ENCODE results near the gene AEN.
A peak's percentile ranks its signal among the peaks of the same experiment; 100 is the strongest.

AEN gene

GRCh38 chr15:88651136-88651732, 30.1 kb downstream of the AEN start:
- no peak for DNase-seq

DNA sequence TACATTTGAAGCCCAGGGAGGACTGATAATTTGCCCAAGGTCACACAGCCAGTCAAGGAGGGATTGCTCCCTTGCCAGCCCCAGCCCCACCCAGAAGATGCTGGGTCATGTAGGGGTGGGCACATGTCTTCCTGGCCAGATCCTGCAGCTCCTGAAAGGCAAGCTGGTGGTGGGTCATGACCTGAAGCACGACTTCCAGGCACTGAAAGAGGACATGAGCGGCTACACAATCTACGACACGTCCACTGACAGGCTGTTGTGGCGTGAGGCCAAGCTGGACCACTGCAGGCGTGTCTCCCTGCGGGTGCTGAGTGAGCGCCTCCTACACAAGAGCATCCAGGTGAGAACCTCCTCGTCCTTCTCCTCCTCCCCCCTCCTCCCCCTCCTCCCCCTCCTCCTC, 30.8 kb downstream of the AEN start:
- DNase-seq, result no peak

DNA sequence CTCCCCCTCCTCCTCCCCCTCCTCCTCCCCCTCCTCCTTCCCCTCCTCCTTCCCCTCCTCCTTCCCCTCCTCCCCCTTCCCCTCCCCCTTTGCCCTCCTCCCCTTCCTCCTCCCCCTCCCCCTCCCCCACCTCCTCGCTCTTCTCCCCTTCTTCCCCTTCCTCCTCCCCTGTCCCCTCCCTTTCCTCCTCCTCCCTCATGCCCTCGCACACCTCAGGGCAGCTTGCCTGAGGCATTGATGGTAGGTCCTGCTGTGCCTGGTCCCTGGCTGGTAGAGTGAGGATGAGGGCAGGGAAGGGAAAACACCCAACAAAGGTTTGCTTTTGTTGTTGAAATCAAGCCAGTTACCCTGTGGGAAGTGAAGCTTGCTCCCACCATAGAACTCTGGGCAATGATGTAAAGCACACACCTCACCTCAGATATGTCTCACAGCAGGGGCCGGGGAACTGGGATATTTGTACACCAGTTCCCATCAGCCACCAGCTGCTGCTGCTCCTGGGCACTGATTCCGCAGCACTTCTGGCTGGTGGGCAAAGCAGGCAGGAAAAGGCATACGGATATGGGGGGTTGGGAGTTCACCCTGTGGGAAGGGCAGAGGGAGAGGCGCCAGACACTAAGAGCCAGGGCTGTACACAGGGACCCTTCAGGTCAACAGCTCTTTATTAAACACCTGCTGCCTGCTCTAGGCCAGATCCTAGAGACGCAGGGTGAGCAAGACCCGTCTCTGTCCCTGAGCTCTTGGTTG, 31.5 kb downstream of the AEN start:
- DNase-seq, result no peak

DNA sequence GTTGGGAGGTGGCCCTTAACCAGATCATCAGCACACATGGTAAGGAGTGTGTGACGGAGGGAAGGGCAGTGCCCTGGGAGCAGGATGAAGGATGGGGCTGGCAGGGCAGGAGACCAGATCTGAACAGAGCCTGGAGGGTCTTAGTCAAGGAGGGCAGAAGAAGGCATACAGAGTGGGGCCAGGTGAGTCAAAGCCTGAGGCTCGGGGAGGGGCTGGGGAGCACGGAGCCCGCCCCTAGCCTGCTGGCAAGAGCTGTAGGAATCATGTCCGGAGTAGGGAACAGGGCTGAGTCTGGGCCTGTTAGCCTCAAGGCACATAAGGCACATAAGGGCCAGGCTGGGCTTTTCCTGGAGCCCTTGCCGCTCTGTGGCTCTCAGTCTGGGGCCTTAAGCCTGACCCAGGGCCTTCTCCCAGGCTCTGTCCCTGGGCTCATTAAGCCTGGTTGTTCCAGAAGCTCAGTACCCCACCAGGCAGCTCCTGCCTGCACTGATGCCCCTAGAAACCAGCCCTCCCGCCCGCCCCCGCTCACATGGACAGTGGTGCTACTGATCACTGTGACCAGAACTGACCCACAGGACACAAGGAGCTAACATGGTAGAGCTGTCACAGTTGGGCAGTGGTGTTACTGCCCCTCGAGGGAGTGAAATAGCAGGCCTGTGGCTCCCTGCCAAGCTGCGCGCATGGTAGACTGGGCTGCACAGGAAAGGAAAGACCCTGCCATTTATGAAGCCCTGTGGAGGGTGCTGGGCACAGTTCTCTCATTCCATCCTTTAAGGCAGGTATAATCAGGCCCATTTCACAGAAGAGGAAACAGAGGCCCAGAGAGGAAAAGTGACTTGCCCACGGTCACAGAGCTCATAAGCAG, 32.3 kb downstream of the AEN start:
- no peak for DNase-seq

GRCh38 chr15:88654430-88655102, 33.4 kb downstream of the AEN start:
- DNase-seq, result no peak

DNA sequence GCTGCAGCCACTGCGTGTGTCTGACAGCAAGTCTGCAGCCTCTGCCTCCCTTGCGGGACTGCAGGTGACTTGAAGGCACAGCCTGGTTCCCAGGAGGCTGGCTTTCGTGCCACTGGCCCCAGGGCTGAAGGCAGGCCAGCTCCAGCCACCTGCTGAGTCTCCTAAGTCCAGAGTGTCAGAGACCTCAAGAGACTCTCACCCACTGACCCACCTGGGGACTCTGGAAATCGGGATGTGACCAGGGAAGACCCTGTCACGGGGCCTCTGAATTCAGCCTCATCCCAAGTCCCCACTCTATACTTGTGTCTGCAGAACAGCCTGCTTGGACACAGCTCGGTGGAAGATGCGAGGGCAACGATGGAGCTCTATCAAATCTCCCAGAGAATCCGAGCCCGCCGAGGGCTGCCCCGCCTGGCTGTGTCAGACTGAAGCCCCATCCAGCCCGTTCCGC, 34.0 kb downstream of the AEN start:
- DNase-seq, result no peak

DNA sequence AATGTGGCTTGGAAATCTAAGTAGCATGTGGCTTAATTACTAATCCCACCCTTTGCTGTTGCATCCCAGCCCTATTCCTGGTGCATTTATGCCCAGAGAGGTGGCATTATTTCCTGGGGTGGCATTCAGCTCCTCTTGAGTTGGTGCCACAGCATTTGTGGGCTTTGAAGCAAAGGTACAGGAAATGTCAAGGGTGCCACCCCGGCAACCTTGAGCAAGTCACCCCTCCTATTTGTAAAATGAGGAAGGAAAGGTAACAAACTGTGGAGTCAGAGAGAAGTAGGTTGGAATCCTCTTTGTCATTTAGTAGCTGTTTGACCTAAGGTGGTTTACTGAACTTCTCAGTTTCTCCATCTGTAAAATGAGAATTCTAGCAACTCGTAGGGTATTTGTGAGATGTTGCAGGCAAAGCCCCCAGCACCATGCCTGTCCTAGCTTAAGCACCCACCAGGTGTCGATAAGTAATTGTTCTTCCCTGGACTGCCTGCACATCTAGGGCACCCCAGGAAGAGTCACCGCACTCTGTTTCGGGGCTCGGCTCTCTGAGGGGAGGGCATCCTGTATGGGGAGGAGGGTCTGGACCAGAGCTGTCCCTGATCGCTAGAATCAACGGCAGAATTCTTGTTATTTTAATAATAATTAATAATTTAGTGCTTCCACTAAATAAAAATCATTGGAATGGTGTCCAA, 34.8 kb downstream of the AEN start:
- DNase-seq, result no peak

GRCh38 chr15:88656760-88657221, 35.7 kb downstream of the AEN start:
- DNase-seq, result no peak

DNA sequence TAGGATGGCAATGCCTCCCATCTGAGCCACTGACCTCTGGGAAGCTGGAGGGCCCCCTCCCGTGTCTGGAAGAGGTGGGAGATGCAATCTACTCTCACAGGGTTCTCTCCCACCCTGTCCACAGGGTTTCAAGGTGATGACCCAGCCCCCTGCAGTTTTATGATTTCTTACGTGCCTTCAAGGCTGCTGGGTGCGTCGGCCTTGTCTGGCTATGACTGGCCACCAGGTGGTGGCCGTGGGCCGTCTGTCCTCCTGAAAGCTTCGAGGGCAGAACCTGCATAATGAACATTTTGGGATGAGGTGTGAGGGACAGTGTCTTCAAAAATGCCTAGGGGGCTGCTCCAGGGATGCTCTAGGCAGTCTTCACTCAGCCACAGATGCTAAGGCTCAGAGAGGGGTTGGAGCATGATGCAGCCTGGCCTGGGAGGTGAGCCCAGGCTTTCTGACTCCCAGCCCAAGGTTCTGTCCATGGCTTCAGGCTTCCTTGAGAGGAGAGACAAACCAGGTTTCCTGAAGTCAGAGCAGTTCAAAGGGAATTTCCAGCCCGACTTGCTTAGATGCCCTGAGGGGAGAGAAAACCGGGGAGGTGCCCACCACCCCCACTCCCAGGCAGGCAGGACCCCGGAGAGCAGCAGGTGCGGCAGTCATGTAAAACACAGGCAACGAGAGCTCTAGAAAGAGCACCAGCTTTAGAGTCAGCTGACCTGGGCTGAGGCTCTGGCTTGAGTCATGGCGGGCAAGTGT, 36.4 kb downstream of the AEN start:
- DNase-seq, result no peak

DNA sequence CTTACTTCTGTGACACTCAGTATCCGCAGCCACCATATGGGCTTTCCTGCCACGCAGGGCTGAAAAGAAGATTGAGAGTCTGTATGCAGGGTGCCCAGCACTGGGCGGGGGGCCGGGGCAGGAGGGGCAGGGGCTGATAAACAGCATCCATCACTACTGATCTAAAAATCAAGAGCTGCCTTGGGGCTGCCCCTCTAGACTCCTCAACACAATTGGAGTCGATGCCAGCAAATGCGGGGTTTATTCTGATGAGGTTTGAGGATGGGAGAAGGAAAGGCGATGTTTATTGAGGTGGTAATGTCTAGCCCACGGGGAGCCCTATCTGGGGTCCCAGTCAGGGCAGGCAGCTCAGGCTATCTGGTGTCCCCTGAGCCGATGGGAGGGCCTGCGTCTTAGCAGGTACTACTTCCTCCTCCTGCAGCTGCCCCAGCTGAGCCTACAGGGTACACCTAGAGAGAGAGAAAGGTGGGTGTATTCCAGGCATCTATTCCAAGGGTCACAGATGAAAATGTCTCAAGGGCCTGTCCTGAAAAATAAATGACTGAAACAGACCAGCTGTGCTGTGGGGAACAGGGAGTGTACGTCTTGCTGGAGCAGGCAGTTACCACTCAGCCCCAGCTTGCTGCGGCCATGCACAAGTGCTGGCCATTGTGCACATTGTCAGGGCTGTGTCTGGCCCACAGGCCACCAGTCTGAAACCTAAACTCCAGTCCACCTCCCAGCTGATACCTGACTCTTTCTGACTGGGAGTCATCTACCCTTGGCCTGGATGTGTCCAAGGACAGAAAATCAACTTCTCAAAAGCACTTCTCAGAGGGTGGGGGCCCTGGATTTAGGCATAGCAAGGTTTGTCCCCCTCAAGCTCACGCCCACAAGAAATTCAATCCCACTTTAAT, 37.2 kb downstream of the AEN start:
- DNase-seq, result no peak

DNA sequence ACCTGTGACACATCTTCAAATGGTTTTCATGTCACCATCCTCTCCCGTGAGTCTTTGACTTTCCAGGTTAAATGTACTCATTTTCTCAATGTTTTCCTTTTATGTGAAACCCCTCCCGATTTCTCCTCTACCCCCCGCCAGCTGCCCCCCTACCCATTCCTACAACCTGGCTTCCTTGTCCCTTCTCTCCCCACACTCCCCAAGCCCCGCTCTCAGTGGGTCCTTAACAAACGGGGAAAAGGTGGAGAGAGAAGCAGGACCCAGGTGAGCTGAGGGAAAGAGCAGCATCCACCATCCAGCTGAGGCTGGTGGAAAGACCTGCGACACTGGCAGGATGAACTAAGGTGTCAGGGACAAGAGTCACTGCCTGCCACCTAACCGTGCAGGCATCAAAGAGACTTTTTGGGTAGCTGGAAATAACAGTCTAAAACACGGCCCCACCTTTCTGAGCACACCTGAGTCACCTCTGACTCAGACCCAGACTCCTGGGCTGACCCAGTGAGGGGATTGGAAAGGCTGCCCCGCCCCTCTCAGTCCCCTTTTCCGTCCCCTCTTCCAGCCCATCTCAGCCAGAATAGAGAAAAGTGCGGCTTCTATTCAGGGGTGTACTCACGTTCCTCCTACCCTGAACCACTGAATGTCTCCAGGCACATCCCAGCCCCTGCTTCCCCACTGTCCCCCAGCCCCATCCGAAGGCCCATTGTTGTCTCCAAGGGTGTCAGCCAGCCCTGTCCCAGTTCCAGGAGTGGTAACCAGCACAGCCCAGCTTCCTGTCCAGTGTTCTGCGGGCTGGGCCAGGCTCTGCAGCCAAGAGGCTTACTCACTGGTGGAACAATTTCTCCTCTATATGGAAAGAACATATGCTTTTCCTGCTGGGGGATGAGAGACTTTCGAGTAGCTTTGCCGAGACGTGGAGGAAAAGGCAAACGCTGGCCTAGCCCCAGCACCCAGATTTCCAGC, 38.1 kb downstream of the AEN start:
- no peak for DNase-seq

- DNase-seq, result no peak
Measured at GRCh38 chr15:88661041-88661700, 40.0 kb downstream of the AEN start.

DNA sequence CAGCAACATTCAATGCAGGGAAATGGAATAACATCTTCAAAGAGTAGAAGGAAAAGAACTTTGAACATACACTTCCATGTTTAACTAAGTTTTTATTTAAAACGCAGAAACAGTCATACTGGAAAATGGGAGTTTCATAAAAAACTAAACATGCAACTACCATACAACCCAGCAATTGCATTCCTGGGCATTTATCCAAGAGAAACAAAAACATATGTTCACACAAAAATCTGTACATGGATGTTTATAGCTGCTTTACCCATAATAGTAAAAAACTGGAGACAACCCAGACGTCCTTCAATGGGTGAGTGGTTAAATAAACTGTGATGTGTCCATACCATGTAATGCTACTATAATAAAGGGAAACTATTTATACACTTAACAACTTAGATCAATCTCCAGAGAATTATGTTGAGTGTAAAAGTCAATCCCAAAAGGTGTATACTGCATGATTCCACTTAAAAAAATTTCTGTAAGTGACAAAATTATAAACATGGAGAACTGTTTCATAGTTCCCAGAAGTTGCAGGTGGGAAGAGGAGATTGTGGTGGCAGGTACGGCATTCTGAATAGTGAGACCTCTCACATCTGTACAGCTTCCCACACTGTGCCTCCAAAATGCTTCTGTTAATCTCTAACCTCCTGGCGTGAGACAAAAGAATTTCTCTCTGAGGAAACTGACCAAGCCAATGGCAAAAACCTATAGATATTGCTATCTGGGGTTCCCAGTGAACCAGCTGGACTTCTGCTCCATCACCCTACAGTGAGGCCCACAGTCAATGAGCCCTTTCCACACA, 40.8 kb downstream of the AEN start:
- DNase-seq, result no peak

- no peak for DNase-seq
Measured at GRCh38 chr15:88663141-88663621, 42.0 kb downstream of the AEN start.

- peak in 1 of 4 experiments; percentile 21 for DNase-seq
Measured at GRCh38 chr15:88664151-88664778, 43.1 kb downstream of the AEN start.

- DNase-seq, result no peak
Measured at GRCh38 chr15:88674661-88675060, 53.5 kb downstream of the AEN start.

DNA sequence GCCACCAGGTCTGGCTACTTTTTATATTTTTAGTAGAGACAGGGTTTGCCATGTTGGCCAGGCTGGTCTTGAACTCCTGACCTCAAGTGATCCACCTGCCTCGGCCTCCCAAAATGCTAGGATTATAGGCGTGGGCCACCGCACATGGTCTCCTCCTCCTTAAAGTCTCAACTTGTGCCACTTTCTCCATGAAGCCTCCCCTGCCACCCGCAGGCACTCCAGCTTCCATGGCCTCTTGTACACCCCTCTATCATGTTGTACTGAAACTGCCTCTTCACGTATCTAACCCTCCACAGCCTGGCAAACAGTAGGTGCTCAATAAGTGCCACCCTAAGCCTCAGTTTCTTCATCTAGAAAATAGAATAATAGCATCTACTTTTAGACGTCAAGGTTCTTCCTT, 57.6 kb downstream of the AEN start:
- DNase-seq, result no peak

Measured in activated CD4-positive, CD25-positive, alpha-beta regulatory T cell (primary cell).